Smooth muscle cell (in vitro differentiated cells): Measurements from ENCODE around the gene ATP2A3. TPM values are rescaled to one million over a fixed set of nuclear protein-coding genes. Genes with fewer than 3 reads are reported as not detected.

Experiments
- polyA plus RNA-seq: library from polyadenylated mRNA; unstranded; fragments of >200 nt; fragmentation: Nextera tagmentation; extraction: Ambion mirVana; gene quantifications from 2 replicates; pipeline ENCODE4 v1.2.1, GENCODE V29; 2016
- total RNA-seq: library from RNA; depleted of rRNA; stranded (reverse); fragments of >200 nt; gene quantifications from 2 replicates; pipeline ENCODE4 v1.2.3, GENCODE V29; 2014

The ATP2A3 gene
- total and polyA plus RNA-seq, 2 experiments from 2014 or later = 4.2 to 7.8 TPM

Other genes with a start within 250 kb of the ATP2A3 start
- gene HASPIN, start 240.5 kb downstream of the ATP2A3 start, total RNA-seq = 2.6 and 2.7 TPM in 2 replicates
- gene HASPIN, start 240.5 kb downstream of the ATP2A3 start, polyA plus RNA-seq = 1.2 and 2.0 TPM in 2 replicates
- 43.8 and 51.2 TPM in 2 replicates for gene ITGAE, start 163.2 kb downstream of the ATP2A3 start, total RNA-seq
- 61.4 and 66.7 TPM in 2 replicates for gene ITGAE, start 163.2 kb downstream of the ATP2A3 start, polyA plus RNA-seq
- gene NCBP3, start 118.2 kb downstream of the ATP2A3 start, total RNA-seq = 28.3 and 30.0 TPM in 2 replicates
- gene NCBP3, start 118.2 kb downstream of the ATP2A3 start, polyA plus RNA-seq = 30.7 and 32.4 TPM in 2 replicates
- gene CAMKK1, start 71.4 kb downstream of the ATP2A3 start, total RNA-seq = 6.3 and 8.8 TPM in 2 replicates
- 7.7 and 8.1 TPM in 2 replicates for gene CAMKK1, start 71.4 kb downstream of the ATP2A3 start, polyA plus RNA-seq
- 1.3 and 2.4 TPM in 2 replicates for gene P2RX1, start 48.0 kb downstream of the ATP2A3 start, total RNA-seq
- gene P2RX1, start 48.0 kb downstream of the ATP2A3 start, polyA plus RNA-seq = 0.47 and 3.2 TPM in 2 replicates
- 15.0 and 20.0 TPM in 2 replicates for gene ZZEF1, start 178.6 kb upstream of the ATP2A3 start, total RNA-seq
- gene ZZEF1, start 178.6 kb upstream of the ATP2A3 start, polyA plus RNA-seq = 3.8 and 5.7 TPM in 2 replicates
- gene CYB5D2, start 178.8 kb upstream of the ATP2A3 start, total RNA-seq = 12.2 and 13.3 TPM in 2 replicates
- gene CYB5D2, start 178.8 kb upstream of the ATP2A3 start, polyA plus RNA-seq = 15.2 and 16.7 TPM in 2 replicates